Measurements from ENCODE around the gene EIF4G3. TPM values are rescaled to one million over a fixed set of nuclear protein-coding genes. Genes with fewer than 3 reads are reported as not detected.

EIF4G3 gene
- total RNA-seq, 1 donor from 2014 or later = 81.3 TPM

GRCh38 chr1:21110163-21110562 is 66.5 kb downstream of the EIF4G3 start:
- TF ChIP-seq CTCF (IDR thresholded peaks at IDR 0.05) = no peak
- Mint-ChIP-seq H3K27ac (no peak overlapping the region), H3K36me3 (ENCODE audit: low read depth) (peaks cover 16% of the 10 kb centered on the region), H3K9me3 (no peaks in the 10 kb centered on the region), H3K27me3 (no peaks in the 10 kb centered on the region), H3K4me1 (no peaks in the 10 kb centered on the region), H3K4me3 (no peak overlapping the region)
- CTCF ChIA-PET = no interaction called here
- ATAC-seq (ENCODE audit: low read depth) (no peak), DNase-seq (no peak)
- POLR2A ChIA-PET = no interaction called here
- intact Hi-C loops (cut with micrococcal nuclease) = no loop called here

- Mint-ChIP-seq H3K4me1 (no peaks in the 10 kb centered on the region), H3K27ac (no peak overlapping the region), H3K9me3 (no peaks in the 10 kb centered on the region), H3K4me3 (no peak overlapping the region), H3K27me3 (no peaks in the 10 kb centered on the region), H3K36me3 (ENCODE audit: low read depth) (peaks cover 30% of the 10 kb centered on the region)
- intact Hi-C loops (cut with micrococcal nuclease) = no loop called here
- TF ChIP-seq CTCF (IDR thresholded peaks at IDR 0.05) = no peak
- DNase-seq = no peak
- CTCF ChIA-PET = no interaction called here
- no peak for ATAC-seq (ENCODE audit: low read depth)
- POLR2A ChIA-PET = no interaction called here
Measured at GRCh38 chr1:21106709-21107108, 70.0 kb downstream of the EIF4G3 start.

GRCh38 chr1:21106238-21106637 is 70.5 kb downstream of the EIF4G3 start:
- intact Hi-C loops (cut with micrococcal nuclease) = no loop called here
- no peaks in the 10 kb centered on the region for H3K4me1 Mint-ChIP-seq
- H3K27me3 Mint-ChIP-seq = no peaks in the 10 kb centered on the region
- H3K36me3 Mint-ChIP-seq (ENCODE audit: low read depth) = peaks cover 28% of the 10 kb centered on the region
- H3K27ac Mint-ChIP-seq = no peak overlapping the region
- DNase-seq = no peak
- H3K9me3 Mint-ChIP-seq = no peaks in the 10 kb centered on the region
- TF ChIP-seq CTCF (IDR thresholded peaks at IDR 0.05) = no peak
- no peak for ATAC-seq (ENCODE audit: low read depth)
- ChIA-PET CTCF (no interaction called here), POLR2A (no interaction called here)
- H3K4me3 Mint-ChIP-seq = no peak overlapping the region

GRCh38 chr1:21105807-21106206 is 70.9 kb downstream of the EIF4G3 start:
- intact Hi-C loops (cut with micrococcal nuclease) = no loop called here
- ChIA-PET POLR2A (no interaction called here), CTCF (no interaction called here)
- no peaks in the 10 kb centered on the region for H3K27me3 Mint-ChIP-seq
- no peak overlapping the region for H3K27ac Mint-ChIP-seq
- peaks cover 25% of the 10 kb centered on the region for H3K36me3 Mint-ChIP-seq (ENCODE audit: low read depth)
- H3K9me3 Mint-ChIP-seq = no peaks in the 10 kb centered on the region
- no peak overlapping the region for H3K4me3 Mint-ChIP-seq
- DNase-seq (no peak), ATAC-seq (ENCODE audit: low read depth) (no peak)
- TF ChIP-seq CTCF (IDR thresholded peaks at IDR 0.05) = no peak
- no peaks in the 10 kb centered on the region for H3K4me1 Mint-ChIP-seq

- ChIA-PET POLR2A (interaction anchor here (0.6 kb wide), 1 partner anchor 22 kb away, joined by 3 read pairs; no protein-coding TSS in a partner anchor), CTCF (no interaction called here)
- no peak for TF ChIP-seq CTCF (IDR thresholded peaks at IDR 0.05)
- DNase-seq = no peak
- no peak overlapping the region for H3K4me3 Mint-ChIP-seq
- H3K9me3 Mint-ChIP-seq = no peaks in the 10 kb centered on the region
- H3K4me1 Mint-ChIP-seq = peaks cover 3% of the 10 kb centered on the region
- intact Hi-C loops (cut with micrococcal nuclease) = no loop called here
- H3K27ac Mint-ChIP-seq = no peak overlapping the region
- no peak for ATAC-seq (ENCODE audit: low read depth)
- H3K36me3 Mint-ChIP-seq (ENCODE audit: low read depth) = peaks cover 33% of the 10 kb centered on the region
- H3K27me3 Mint-ChIP-seq = no peaks in the 10 kb centered on the region
Measured at GRCh38 chr1:21104683-21105082, 72.0 kb downstream of the EIF4G3 start.
